Keratinocyte (primary cell): ENCODE results near the gene CNPY1. TPM values are rescaled to one million over a fixed set of nuclear protein-coding genes. Genes with fewer than 3 reads are reported as not detected.

ENCODE experiments used
- DNase-seq: peaks from one replicate; pipeline ENCODE4 v3.0.0-alpha.2; 2011; ENCODE audit warnings: low read depth, missing footprints, low spot score
- FAIRE-seq: peaks from 2 replicates; lab custom pipeline; 2011; peaks lifted over from hg19 to GRCh38; lab: Jason Lieb, UNC
- H2AFZ ChIP-seq: 2 replicates; pipeline ENCODE4 v1.6.0; 2012; ENCODE audit warnings: low read length, control low read depth, inconsistent platforms; ENCODE audit not compliant: control insufficient read depth
- H3K27ac ChIP-seq: 2 replicates; pipeline ENCODE4 v1.5.1; 2011; ENCODE audit warnings: low read length; ENCODE audit not compliant: control insufficient read depth, insufficient read depth
- H3K27me3 ChIP-seq: 3 replicates; pipeline ENCODE4 v1.6.0; 2011; ENCODE audit warnings: low read length; ENCODE audit not compliant: control insufficient read depth, insufficient read depth; ENCODE audit errors: extremely low read depth
- H3K36me3 ChIP-seq, 2 experiments: 2 replicates in 1 of 2; 3 replicates in 1 of 2; pipeline ENCODE4 v1.5.1; 2011; ENCODE audit warnings: low read length in 2 of 2, mild to moderate bottlenecking in 1 of 2; ENCODE audit not compliant: control insufficient read depth in 2 of 2, insufficient read depth in 2 of 2; ENCODE audit errors: extremely low read depth in 1 of 2
- H3K4me1 ChIP-seq: 3 replicates; pipeline ENCODE4 v1.5.1; 2011; ENCODE audit warnings: low read length; ENCODE audit not compliant: control insufficient read depth, insufficient read depth; ENCODE audit errors: extremely low read depth
- H3K4me2 ChIP-seq: 3 replicates; pipeline ENCODE4 v1.6.0; 2011; ENCODE audit warnings: low read depth, low read length; ENCODE audit not compliant: control insufficient read depth, insufficient read depth; ENCODE audit errors: extremely low read depth
- H3K4me3 ChIP-seq, 3 experiments: fragments of 200-600 bp in 1 of 3; sonication (generic) in 1 of 3; 2 replicates in 2 of 3; 3 replicates in 1 of 3; pipeline ENCODE4 v1.5.1; 2011 to 2016; ENCODE audit warnings: low read length in 3 of 3, mild to moderate bottlenecking in 3 of 3, control low read depth in 2 of 3, inconsistent platforms in 1 of 3, low read depth in 1 of 3, mixed read lengths in 1 of 3, mixed run types in 1 of 3, moderate library complexity in 1 of 3; ENCODE audit not compliant: control insufficient read depth in 2 of 3, insufficient read depth in 2 of 3; ENCODE audit errors: extremely low read depth in 1 of 3
- H3K79me2 ChIP-seq: 2 replicates; pipeline ENCODE4 v1.6.0; 2012; ENCODE audit warnings: low read length; ENCODE audit not compliant: control insufficient read depth, insufficient read depth
- H3K9ac ChIP-seq: 3 replicates; pipeline ENCODE4 v1.6.0; 2011; ENCODE audit warnings: low read length; ENCODE audit not compliant: control insufficient read depth, insufficient read depth; ENCODE audit errors: extremely low read depth
- H3K9me1 ChIP-seq: 3 replicates; pipeline ENCODE4 v1.6.0; 2011; ENCODE audit warnings: low read length; ENCODE audit not compliant: control insufficient read depth, insufficient read depth; ENCODE audit errors: extremely low read depth
- H3K9me3 ChIP-seq: 2 replicates; pipeline ENCODE4 v1.5.1; 2012; ENCODE audit warnings: low read depth, low read length; ENCODE audit not compliant: control insufficient read depth
- H4K20me1 ChIP-seq: 3 replicates; pipeline ENCODE4 v1.6.0; 2011; ENCODE audit warnings: low read length; ENCODE audit not compliant: control insufficient read depth, insufficient read depth; ENCODE audit errors: extremely low read depth
- CTCF ChIP-seq, 3 experiments: IDR thresholded peaks in 1 of 3; conservative IDR thresholded peaks in 1 of 3; optimal IDR thresholded peaks in 1 of 3; 2 replicates in 2 of 3; 3 replicates in 1 of 3; pipeline versions ENCODE3 to v1.5.1; 2011; ENCODE audit warnings: low read length in 3 of 3, mild to moderate bottlenecking in 3 of 3, moderate library complexity in 2 of 3, control low read depth in 1 of 3, inconsistent platforms in 1 of 3; ENCODE audit not compliant: insufficient read depth in 2 of 3; ENCODE audit errors: extremely low read depth in 1 of 3
- EZH2 ChIP-seq: IDR thresholded peaks from one replicate; pipeline ENCODE4 v1.6.1; 2012; ENCODE audit warnings: inconsistent platforms, mild to moderate bottlenecking, low read length, moderate library complexity
- dilution Hi-C: fragments of 300-500 bp; cut with MboI; formaldehyde crosslinking; loops from one replicate; pipeline ENCODE4 v1.7.0; 2020; ENCODE audit warnings: low sequenced_read_pairs; ENCODE audit not compliant: extremely low pct_ligation_motif_present
- polyA plus RNA-seq, 5 experiments: library from polyadenylated mRNA; depleted of rRNA in 3 of 5; stranded (reverse) in 3 of 5; stranded (forward) in 1 of 5; unstranded in 1 of 5; fragments of >200 nt; gene quantifications; 1 replicate in 1 of 5; 2 replicates in 3 of 5; 3 replicates in 1 of 5; pipeline versions ENCODE4 v1.2.1 to v1.2.3, GENCODE V29; 2011 to 2012; ENCODE audit warnings: missing spikeins in 2 of 5, low read depth in 1 of 5, low replicate concordance in 1 of 5

CNPY1 gene
- polyA plus RNA-seq, 1 donor (not counting 4 experiments of a cell fraction or from before 2014, with no cell fraction given): not detected

GRCh38 chr7:155484483-155485399 is 61.6 kb downstream of the CNPY1 start:
- Histone ChIP-seq H3K4me1 (peaks cover 3% of the 10 kb centered on the region), H4K20me1 (no peaks in the 10 kb centered on the region), H3K36me3 (no peaks in the 10 kb centered on the region), H3K9me1 (no peaks in the 10 kb centered on the region), H3K27me3 (peaks cover 7% of the 10 kb centered on the region), H3K27ac (no peak overlapping the region), H3K4me2 (no peak overlapping the region), H3K9ac (no peak overlapping the region), H3K9me3 (peaks cover 3% of the 10 kb centered on the region), H3K4me3 (no peak overlapping the region), H3K79me2 (no peaks in the 10 kb centered on the region), H2AFZ (no peak overlapping the region)
- TF ChIP-seq CTCF (optimal IDR thresholded peaks at IDR 0.05 in 1 of 3, IDR thresholded peaks at IDR 0.05 in 1 of 3, conservative IDR thresholded peaks at IDR 0.05 in 1 of 3; ENCODE audit: extremely low read depth in 1 of 3, insufficient read depth in 2 of 3, low read length in 3 of 3): no peak
- no peak for TF ChIP-seq EZH2
- FAIRE-seq: no peak
- dilution Hi-C loops: no loop called here
- DNase-seq: no peak

- FAIRE-seq (no peak), DNase-seq (no peak)
- Histone ChIP-seq H3K79me2 (no peaks in the 10 kb centered on the region), H3K27ac (no peak overlapping the region), H3K9me3 (peaks cover 3% of the 10 kb centered on the region), H3K36me3 (no peaks in the 10 kb centered on the region), H3K9me1 (no peaks in the 10 kb centered on the region), H3K4me1 (peaks cover 3% of the 10 kb centered on the region), H2AFZ (no peak overlapping the region), H3K9ac (no peak overlapping the region), H3K27me3 (peaks cover 7% of the 10 kb centered on the region), H4K20me1 (no peaks in the 10 kb centered on the region), H3K4me2 (no peak overlapping the region), H3K4me3 (no peak overlapping the region)
- TF ChIP-seq CTCF (optimal IDR thresholded peaks at IDR 0.05 in 1 of 3, IDR thresholded peaks at IDR 0.05 in 1 of 3, conservative IDR thresholded peaks at IDR 0.05 in 1 of 3; ENCODE audit: extremely low read depth in 1 of 3, insufficient read depth in 2 of 3, low read length in 3 of 3) (no peak), EZH2 (no peak)
- dilution Hi-C loops: no loop called here
Measured at GRCh38 chr7:155483868-155484325, 62.5 kb downstream of the CNPY1 start.
